Heart left ventricle (tissue), 16 donors: ENCODE measurements around the gene RAB3GAP2. TPM values are rescaled to one million over a fixed set of nuclear protein-coding genes. Genes with fewer than 3 reads are reported as not detected.
A peak's percentile ranks its signal among the peaks of the same experiment; 100 is the strongest.

Source experiments
- ATAC-seq, 4 donors: fragments of 200-7000 bp; cut with Tn5 transposase; one replicate each; pipeline ENCODE4 v1.9.1; 2020 to 2022; ENCODE audit warnings: moderate library complexity in 4 of 4, mild to moderate bottlenecking in 3 of 4, moderate number of reproducible peaks in 1 of 4
- DNase-seq, 5 donors: peaks; one replicate each; pipeline ENCODE4 v3.0.0-alpha.2; 2020
- H3K27ac ChIP-seq, 12 donors: fragments of 200-600 bp; sonication (generic) in 4 of 12; one replicate each; pipeline versions ENCODE4 v1.5.0 to v1.8.0; 2016 to 2022; ENCODE audit warnings: mild to moderate bottlenecking in 2 of 12
- H3K27me3 ChIP-seq, 9 donors: fragments of 200-600 bp; sonication (generic) in 2 of 9; one replicate each; pipeline versions ENCODE4 v1.5.1 to v1.8.0; 2016 to 2022; ENCODE audit warnings: mild to moderate bottlenecking in 3 of 9
- H3K36me3 ChIP-seq, 9 donors: fragments of 200-600 bp; sonication (generic) in 2 of 9; one replicate each; pipeline versions ENCODE4 v1.5.0 to v1.8.0; 2018 to 2022; ENCODE audit warnings: mild to moderate bottlenecking in 2 of 9
- H3K4me1 ChIP-seq, 12 donors: fragments of 200-600 bp; sonication (generic) in 4 of 12; one replicate each; pipeline versions ENCODE4 v1.5.0 to v1.8.0; 2016 to 2022; ENCODE audit warnings: mild to moderate bottlenecking in 3 of 12
- H3K4me3 ChIP-seq, 12 donors: fragments of 200-600 bp; sonication (generic) in 4 of 12; one replicate each; pipeline versions ENCODE4 v1.5.0 to v1.8.0; 2017 to 2022; ENCODE audit warnings: mild to moderate bottlenecking in 9 of 12, moderate library complexity in 4 of 12
- H3K9me3 ChIP-seq, 12 donors: fragments of 200-600 bp; sonication (generic) in 4 of 12; one replicate each; pipeline versions ENCODE4 v1.5.0 to v1.8.0; 2016 to 2022; ENCODE audit warnings: mild to moderate bottlenecking in 1 of 12
- POLR2A ChIP-seq, 2 donors: fragments of 450-650 bp; IDR thresholded peaks; one replicate each; pipeline ENCODE4 v1.6.1; 2017; ENCODE audit warnings: antibody characterized with exemption in 2 of 2, mild to moderate bottlenecking in 2 of 2, moderate library complexity in 2 of 2
- WGBS, 4 donors: extraction: QIAGEN DNeasy Blood & Tissue Kit in 2 of 4; methylation state at CpG; one replicate each; pipeline versions ENCODE4 v1.1.5 to v1.1.7; 2013 to 2018; 5-methylcytosine and 5-hydroxymethylcytosine counted together
- intact Hi-C, 10 donors: fragments of 100-400 bp; cut with DNase I; formaldehyde crosslinking; loops; one replicate each; pipeline versions ENCODE4 v1.11.1 to v1.14.2; 2022
- polyA plus RNA-seq, 2 donors: library from polyadenylated mRNA; stranded (reverse); fragments of 200-250 nt; gene quantifications; one replicate each; pipeline ENCODE4 v1.2.3, GENCODE V29; 2013
- total RNA-seq, 9 donors: library from RNA; depleted of rRNA in 2 of 9; stranded (reverse); fragments of >200 nt in 2 of 9; fragmentation: NEBNext Ultra II Directional in 3 of 9; extraction: Animal tissue kit (Norgen Biotek cat#: 25700) in 3 of 9; gene quantifications; one replicate each; pipeline versions ENCODE4 v1.1.0 to v1.2.4, GENCODE V29; 2016 to 2023
- TF ChIP-seq, protein P1 (sequence below), 12 donors: fragments of 200-600 bp; sonication (generic) in 4 of 12; IDR thresholded peaks; one replicate each; pipeline versions ENCODE4 v1.5.0 to v1.8.0; 2018 to 2022; ENCODE audit warnings: antibody characterized with exemption in 12 of 12, mild to moderate bottlenecking in 5 of 12
- donor health status: ischemic (EF 13 %, LVEDD 7.1; RV severe dilation, severe dysfunction).
- donor health status: healthy with polysubstance abuse.
- donor health status: DM: no; HTN: yes; CAD: no.
- donor health status: DM: no; HTN: no; CAD: no.
- donor health status: ischemic (EF 25% LVEDD 6.9; RV normal size, moderate dysfunction).
- donor health status: ischemic (EF 25% LVEDD 5.7; RV mildly dilated, moderate dysfunction).
- donor health status: healthy.
- donor health status: DM: yes; HTN: yes; CAD: no.
- donor health status: ischemic (EF 35%, LVEDD 5.7; RV mildly dilated, moderate dysfunction).
- donor health status: nonischemic (EF 11% LVEDD 7.7; RV severe dilation, severe dysfunction).
- donor health status: DM: yes; HTN: yes; CAD: no.
- donor health status: PGD.
- donor health status: ischemic (EF 29% LVEDD 5.4; RV normal size, mild dysfunction).
- donor health status: nonischemic (EF 23%, LVEDD 6.1; RV moderate dilation, normal function).

The RAB3GAP2 gene
- total and polyA plus RNA-seq, 11 donors: 6.5 to 39.3 (median 24.7) TPM

DNA sequence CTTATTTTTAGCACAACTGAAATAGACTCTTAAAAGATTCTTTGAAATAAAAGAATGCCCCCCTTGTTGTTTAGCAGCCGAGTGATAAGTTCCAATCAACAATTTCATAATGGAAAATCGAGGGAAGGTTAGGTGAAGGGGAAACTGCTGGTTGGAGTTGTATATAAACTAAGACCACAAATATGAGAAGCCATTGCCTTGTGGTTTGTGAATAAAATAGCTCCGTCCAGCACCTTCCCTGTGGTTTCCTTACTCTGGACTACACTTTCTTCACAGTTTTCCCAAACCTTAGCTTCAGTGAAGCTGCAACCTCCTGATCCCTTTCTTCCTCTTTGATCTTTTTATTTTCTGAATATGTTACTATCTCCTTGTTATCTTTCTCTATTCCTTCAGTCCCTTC, 6.7 kb upstream of the RAB3GAP2 start:
- Histone ChIP-seq H3K4me3 (no peak overlapping the region), H3K27me3 (peaks cover 0 to 23% (median 0%) of the 10 kb centered on the region in 9 donors), H3K4me1 (no peaks in the 10 kb centered on the region), H3K36me3 (no peaks in the 10 kb centered on the region), H3K27ac (no peak overlapping the region), H3K9me3 (no peaks in the 10 kb centered on the region)
- DNase-seq: no peak
- WGBS, 4 donors: 61 to 71% (median 68%) methylated on average over 3 of the region's 3 CpGs
- no peak for ATAC-seq
- TF ChIP-seq, protein P1, sequence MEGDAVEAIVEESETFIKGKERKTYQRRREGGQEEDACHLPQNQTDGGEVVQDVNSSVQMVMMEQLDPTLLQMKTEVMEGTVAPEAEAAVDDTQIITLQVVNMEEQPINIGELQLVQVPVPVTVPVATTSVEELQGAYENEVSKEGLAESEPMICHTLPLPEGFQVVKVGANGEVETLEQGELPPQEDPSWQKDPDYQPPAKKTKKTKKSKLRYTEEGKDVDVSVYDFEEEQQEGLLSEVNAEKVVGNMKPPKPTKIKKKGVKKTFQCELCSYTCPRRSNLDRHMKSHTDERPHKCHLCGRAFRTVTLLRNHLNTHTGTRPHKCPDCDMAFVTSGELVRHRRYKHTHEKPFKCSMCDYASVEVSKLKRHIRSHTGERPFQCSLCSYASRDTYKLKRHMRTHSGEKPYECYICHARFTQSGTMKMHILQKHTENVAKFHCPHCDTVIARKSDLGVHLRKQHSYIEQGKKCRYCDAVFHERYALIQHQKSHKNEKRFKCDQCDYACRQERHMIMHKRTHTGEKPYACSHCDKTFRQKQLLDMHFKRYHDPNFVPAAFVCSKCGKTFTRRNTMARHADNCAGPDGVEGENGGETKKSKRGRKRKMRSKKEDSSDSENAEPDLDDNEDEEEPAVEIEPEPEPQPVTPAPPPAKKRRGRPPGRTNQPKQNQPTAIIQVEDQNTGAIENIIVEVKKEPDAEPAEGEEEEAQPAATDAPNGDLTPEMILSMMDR (IDR thresholded peaks at IDR 0.05): no peak
- no peak for TF ChIP-seq POLR2A (IDR thresholded peaks at IDR 0.05)
- intact Hi-C loops: loop anchor here in 1 of 10 donors (10.0 kb wide), 1 partner anchor 466 kb away; the partner anchor contains the start of gene MTARC2

DNA sequence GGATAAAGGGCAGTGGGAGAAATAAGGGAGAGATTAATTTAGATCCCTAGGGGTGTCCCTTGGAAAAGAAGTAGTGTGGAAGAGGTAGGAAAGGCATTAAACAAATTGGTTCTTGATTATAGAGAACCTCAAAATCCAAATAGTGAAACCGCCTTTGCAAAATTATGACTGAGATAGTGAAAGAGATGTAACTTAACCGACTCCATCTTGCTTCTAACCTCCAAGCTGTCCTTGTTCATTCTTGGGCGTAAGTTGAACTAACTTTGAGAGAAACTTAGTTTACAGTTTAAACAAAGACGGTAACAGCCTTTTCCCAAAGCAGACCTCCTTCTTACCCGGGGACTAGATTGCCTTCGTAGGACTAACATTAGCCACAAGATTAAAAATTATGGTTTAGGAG, 3.2 kb upstream of the RAB3GAP2 start:
- Histone ChIP-seq H3K4me3 (no peak overlapping the region), H3K4me1 (peaks cover 0 to 16% (median 11%) of the 10 kb centered on the region in 12 donors), H3K27me3 (peaks cover 0 to 17% (median 0%) of the 10 kb centered on the region in 9 donors), H3K36me3 (no peaks in the 10 kb centered on the region), H3K27ac (no peak overlapping the region), H3K9me3 (no peaks in the 10 kb centered on the region)
- intact Hi-C loops: loop anchor here in 1 of 10 donors (10.0 kb wide), 1 partner anchor 469 kb away; the partner anchor contains the start of gene MTARC2
- 86 to 95% (median 91%) methylated on average over 6 of the region's 6 CpGs for WGBS, 4 donors
- ATAC-seq: no peak
- TF ChIP-seq, protein P1 (IDR thresholded peaks at IDR 0.05): no peak
- no peak for TF ChIP-seq POLR2A (IDR thresholded peaks at IDR 0.05)
- no peak for DNase-seq

DNA sequence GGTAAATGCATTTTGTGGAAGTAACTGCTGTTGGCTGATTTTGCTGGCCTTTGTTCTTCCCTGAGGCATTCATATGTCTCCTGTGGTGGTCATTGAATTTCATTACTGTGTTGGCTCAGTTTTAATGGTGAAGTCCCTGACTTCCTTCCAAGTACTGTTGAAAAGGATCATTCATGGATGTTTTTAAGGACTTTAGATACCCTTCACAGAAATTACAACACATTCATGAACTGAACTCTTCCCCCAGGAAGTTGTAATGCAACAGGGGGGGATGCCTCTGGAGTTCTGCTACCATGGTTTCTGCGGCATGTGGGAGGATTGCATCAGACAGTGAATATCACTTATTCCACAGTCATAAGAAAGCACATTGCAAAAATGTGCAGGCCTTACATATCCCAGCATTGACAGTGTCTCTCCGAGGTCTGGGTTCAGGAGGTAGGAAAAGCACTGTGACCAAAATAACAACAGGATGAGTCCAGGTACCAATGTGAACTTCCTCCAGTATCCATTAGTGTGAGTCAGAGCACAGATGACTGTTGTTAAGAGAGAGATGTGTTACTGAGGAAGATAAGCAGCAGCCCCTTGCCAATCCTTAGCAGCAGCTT, 2.1 kb upstream of the RAB3GAP2 start:
- TF ChIP-seq, protein P1 (IDR thresholded peaks at IDR 0.05): no peak
- no peak for TF ChIP-seq POLR2A (IDR thresholded peaks at IDR 0.05)
- Histone ChIP-seq H3K27ac (peak overlapping the region in 1 of 12 donors; percentile 38), H3K27me3 (peaks cover 0 to 10% (median 0%) of the 10 kb centered on the region in 9 donors), H3K4me3 (no peak overlapping the region), H3K9me3 (no peaks in the 10 kb centered on the region), H3K36me3 (peaks cover 0 to 3% (median 0%) of the 10 kb centered on the region in 9 donors), H3K4me1 (peaks cover 0 to 27% (median 16%) of the 10 kb centered on the region in 12 donors)
- 73 to 90% (median 84%) methylated on average over 2 of the region's 2 CpGs for WGBS, 4 donors
- intact Hi-C loops: loop anchor here in 2 of 10 donors (5.0 to 10.0 kb wide), 2 partner anchors 37 to 470 kb away; partner anchors contain the start of gene MTARC2 (in 1 of the 2)
- no peak for DNase-seq
- no peak for ATAC-seq

DNA sequence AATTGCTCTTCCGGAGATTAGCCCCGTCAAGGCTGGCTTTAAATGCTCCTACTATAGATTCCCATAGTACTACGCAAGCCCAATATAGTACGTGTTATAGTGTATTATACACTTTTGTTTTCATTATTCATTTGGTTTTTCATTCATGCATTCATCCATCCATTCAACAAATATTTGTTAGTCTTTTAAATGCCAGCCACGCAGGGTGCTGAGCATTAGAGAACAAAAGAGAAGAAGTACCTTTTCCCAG, 513 bp upstream of the RAB3GAP2 start:
- no peak for TF ChIP-seq POLR2A (IDR thresholded peaks at IDR 0.05)
- TF ChIP-seq, protein P1 (IDR thresholded peaks at IDR 0.05): no peak
- peaks cover 0 to 34% (median 16%) of the 10 kb centered on the region in 12 donors for H3K4me1 ChIP-seq
- DNase-seq (no peak), ATAC-seq (no peak)
- H3K36me3 ChIP-seq: peaks cover 0 to 17% (median 2%) of the 10 kb centered on the region in 9 donors
- WGBS, 4 donors: 5 to 13% (median 8%) methylated on average over 5 of the region's 5 CpGs
- peaks cover 0 to 4% (median 0%) of the 10 kb centered on the region in 9 donors for H3K27me3 ChIP-seq
- H3K27ac ChIP-seq: peak overlapping the region; percentile 66 to 93 (median 88)
- no peaks in the 10 kb centered on the region for H3K9me3 ChIP-seq
- H3K4me3 ChIP-seq: peak overlapping the region; percentile 65 to 97 (median 92)
- intact Hi-C loops: loop anchor here in 2 of 10 donors (5.0 to 10.0 kb wide), 2 partner anchors 35 to 472 kb away; partner anchors contain the start of gene MTARC2 (in 1 of the 2)
